A673 (cell line): Measurements from ENCODE around the gene RGL3. TPM values are rescaled to one million over a fixed set of nuclear protein-coding genes. Genes with fewer than 3 reads are reported as not detected.

ENCODE experiments used
- BruUV-seq: library from RNA; stranded (reverse); fragments of 400-500 nt; replicated peaks from 2 replicates; lab custom pipeline; 2021; lab: Mats Ljungman, UMichigan
- CTCF ChIA-PET: fragments of 300-600 bp; sonication (Branson Sonifier 250); formaldehyde crosslinking; loops from one replicate; lab custom pipeline; 2022; ENCODE audit warnings: antibody characterized with exemption; lab: Charles Lee
- POLR2A ChIA-PET: fragments of 300-600 bp; sonication (Branson Sonifier 250); formaldehyde crosslinking; loops from one replicate; lab custom pipeline; 2022; ENCODE audit warnings: antibody characterized with exemption; ENCODE audit not compliant: low non-redundant PET; lab: Charles Lee
- DNase-seq: peaks from one replicate; pipeline ENCODE4 v3.0.0-alpha.2; 2015; ENCODE audit warnings: low spot score
- H3K27ac ChIP-seq: fragments of 200-600 bp; sonication (generic); 2 replicates; pipeline ENCODE4 v1.5.1; 2016; ENCODE audit warnings: mixed run types, low read depth, mild to moderate bottlenecking, mixed read lengths, antibody characterized with exemption, low read length; ENCODE audit not compliant: poor library complexity, severe bottlenecking
- H3K27me3 ChIP-seq: fragments of 200-600 bp; sonication (generic); replicated peaks from 2 replicates; pipeline ENCODE4 v1.6.1; 2017; ENCODE audit warnings: mixed run types, low read depth, mild to moderate bottlenecking, mixed read lengths, antibody characterized with exemption, low read length; ENCODE audit not compliant: insufficient read depth, poor library complexity
- H3K36me3 ChIP-seq: fragments of 200-600 bp; sonication (generic); 2 replicates; pipeline ENCODE4 v1.6.1; 2016; ENCODE audit warnings: mixed run types, mild to moderate bottlenecking, mixed read lengths, antibody characterized with exemption, low read length; ENCODE audit not compliant: insufficient read depth, poor library complexity, severe bottlenecking
- H3K4me1 ChIP-seq: fragments of 200-600 bp; sonication (generic); 2 replicates; pipeline ENCODE4 v1.6.1; 2017; ENCODE audit warnings: mixed run types, mild to moderate bottlenecking, mixed read lengths, antibody characterized with exemption, low read length; ENCODE audit not compliant: insufficient read depth, poor library complexity, severe bottlenecking
- H3K4me3 ChIP-seq: fragments of 200-600 bp; sonication (generic); 2 replicates; pipeline ENCODE4 v1.5.1; 2016; ENCODE audit warnings: low read depth, mixed run types, mild to moderate bottlenecking, mixed read lengths, low read length; ENCODE audit not compliant: poor library complexity, severe bottlenecking
- H3K9me3 ChIP-seq: fragments of 200-600 bp; sonication (generic); 2 replicates; pipeline ENCODE4 v1.6.1; 2016; ENCODE audit warnings: mixed run types, low read depth, mild to moderate bottlenecking, mixed read lengths, antibody characterized with exemption, low read length; ENCODE audit not compliant: poor library complexity, severe bottlenecking
- EZH2 ChIP-seq: fragments of 200-600 bp; sonication (generic); IDR thresholded peaks from 2 replicates; pipeline ENCODE4 v1.6.1; 2017; ENCODE audit warnings: borderline replicate concordance, low read depth, mild to moderate bottlenecking, mixed read lengths, antibody characterized with exemption, low read length; ENCODE audit not compliant: poor library complexity, severe bottlenecking
- intact Hi-C: fragments of 100-400 bp; cut with micrococcal nuclease; formaldehyde crosslinking; loops from one replicate; pipeline ENCODE4 v1.10.0; 2022; ENCODE audit not compliant: unreplicated experiment
- total RNA-seq: library from RNA; stranded (reverse); gene quantifications from 2 replicates; pipeline ENCODE4 v1.2.3, GENCODE V29; 2021
- TF ChIP-seq, protein P1 (sequence below): fragments of 300-800, 200-600 bp; sonication (generic); conservative IDR thresholded peaks from 2 replicates; pipeline ENCODE4 v1.5.1; 2017; ENCODE audit warnings: low read depth, mild to moderate bottlenecking, antibody characterized with exemption, low read length, moderate library complexity, mixed read lengths

RGL3 gene
- total RNA-seq, 1 experiment from 2014 or later, result not detected

DNA sequence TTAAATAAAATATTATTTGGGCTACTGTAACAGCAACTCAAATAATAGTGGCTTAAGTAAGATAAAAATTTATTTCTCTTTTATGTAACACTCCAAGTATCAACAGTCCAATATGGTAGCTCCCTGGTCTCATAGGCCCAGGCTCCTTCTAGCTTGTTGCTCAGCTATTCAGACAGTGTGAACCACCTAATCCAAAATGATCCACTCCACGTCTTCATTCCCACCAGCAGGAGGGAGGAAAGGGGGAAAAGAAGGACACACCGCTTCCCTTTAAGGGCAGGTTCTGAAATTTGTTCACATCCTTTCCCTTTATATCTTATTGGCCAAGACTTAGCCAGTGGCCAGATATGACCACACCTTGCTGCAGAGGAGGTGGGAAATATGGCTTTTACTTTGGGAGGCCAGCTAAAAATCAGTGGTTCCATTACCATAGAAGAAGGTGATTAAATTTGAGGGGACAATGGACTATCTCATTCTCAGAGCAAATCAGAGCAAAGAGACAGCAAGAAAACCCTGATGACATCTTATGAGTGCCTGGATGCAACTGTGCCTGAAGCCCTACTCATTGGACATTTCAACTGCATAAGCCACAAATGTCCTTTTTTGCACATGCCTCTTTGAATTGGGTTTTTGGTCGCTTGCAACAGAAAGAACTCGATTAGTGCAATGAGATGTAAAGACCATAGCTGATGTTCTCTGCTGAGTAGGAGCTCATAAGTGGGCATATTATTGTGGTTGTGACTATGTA lies 28.0 kb downstream of the RGL3 start:
- H3K9me3 ChIP-seq, result no peaks in the 10 kb centered on the region
- H3K36me3 ChIP-seq, result no peaks in the 10 kb centered on the region
- POLR2A ChIA-PET, result no interaction called here
- H3K27me3 ChIP-seq, result no peaks in the 10 kb centered on the region
- intact Hi-C loops, result no loop called here
- no peak for DNase-seq
- TF ChIP-seq EZH2, result no peak
- TF ChIP-seq, protein P1, sequence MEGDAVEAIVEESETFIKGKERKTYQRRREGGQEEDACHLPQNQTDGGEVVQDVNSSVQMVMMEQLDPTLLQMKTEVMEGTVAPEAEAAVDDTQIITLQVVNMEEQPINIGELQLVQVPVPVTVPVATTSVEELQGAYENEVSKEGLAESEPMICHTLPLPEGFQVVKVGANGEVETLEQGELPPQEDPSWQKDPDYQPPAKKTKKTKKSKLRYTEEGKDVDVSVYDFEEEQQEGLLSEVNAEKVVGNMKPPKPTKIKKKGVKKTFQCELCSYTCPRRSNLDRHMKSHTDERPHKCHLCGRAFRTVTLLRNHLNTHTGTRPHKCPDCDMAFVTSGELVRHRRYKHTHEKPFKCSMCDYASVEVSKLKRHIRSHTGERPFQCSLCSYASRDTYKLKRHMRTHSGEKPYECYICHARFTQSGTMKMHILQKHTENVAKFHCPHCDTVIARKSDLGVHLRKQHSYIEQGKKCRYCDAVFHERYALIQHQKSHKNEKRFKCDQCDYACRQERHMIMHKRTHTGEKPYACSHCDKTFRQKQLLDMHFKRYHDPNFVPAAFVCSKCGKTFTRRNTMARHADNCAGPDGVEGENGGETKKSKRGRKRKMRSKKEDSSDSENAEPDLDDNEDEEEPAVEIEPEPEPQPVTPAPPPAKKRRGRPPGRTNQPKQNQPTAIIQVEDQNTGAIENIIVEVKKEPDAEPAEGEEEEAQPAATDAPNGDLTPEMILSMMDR, result no peak
- BruUV-seq, result no TSS peak
- no peak overlapping the region for H3K27ac ChIP-seq
- no peak overlapping the region for H3K4me3 ChIP-seq
- H3K4me1 ChIP-seq, result no peaks in the 10 kb centered on the region
- CTCF ChIA-PET, result no interaction called here

DNA sequence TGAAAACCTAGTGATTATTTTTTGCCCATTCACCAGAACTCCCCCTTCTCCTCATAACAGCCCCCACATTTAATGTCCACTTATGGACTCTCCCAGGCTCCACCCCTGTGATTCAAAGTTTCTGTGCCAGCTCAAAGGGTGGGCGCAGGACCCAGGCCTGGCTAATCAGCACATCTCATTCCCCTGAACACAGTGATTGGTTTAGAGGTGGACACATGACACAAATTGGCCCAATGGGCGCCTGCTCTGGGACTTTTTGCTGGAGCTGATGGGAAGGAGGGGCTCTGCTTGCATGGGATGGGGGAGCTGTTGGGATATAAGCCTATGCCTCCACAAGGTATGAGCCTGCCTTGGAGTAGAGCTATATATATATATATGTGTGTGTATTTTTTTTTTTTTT lies 28.8 kb downstream of the RGL3 start:
- H3K9me3 ChIP-seq, result no peaks in the 10 kb centered on the region
- H3K4me1 ChIP-seq, result no peaks in the 10 kb centered on the region
- no peak for DNase-seq
- no peaks in the 10 kb centered on the region for H3K36me3 ChIP-seq
- intact Hi-C loops, result no loop called here
- H3K27ac ChIP-seq, result no peak overlapping the region
- TF ChIP-seq, protein P1, result no peak
- TF ChIP-seq EZH2, result no peak
- no peaks in the 10 kb centered on the region for H3K27me3 ChIP-seq
- POLR2A ChIA-PET, result no interaction called here
- no TSS peak for BruUV-seq
- CTCF ChIA-PET, result no interaction called here
- H3K4me3 ChIP-seq, result no peak overlapping the region

DNA sequence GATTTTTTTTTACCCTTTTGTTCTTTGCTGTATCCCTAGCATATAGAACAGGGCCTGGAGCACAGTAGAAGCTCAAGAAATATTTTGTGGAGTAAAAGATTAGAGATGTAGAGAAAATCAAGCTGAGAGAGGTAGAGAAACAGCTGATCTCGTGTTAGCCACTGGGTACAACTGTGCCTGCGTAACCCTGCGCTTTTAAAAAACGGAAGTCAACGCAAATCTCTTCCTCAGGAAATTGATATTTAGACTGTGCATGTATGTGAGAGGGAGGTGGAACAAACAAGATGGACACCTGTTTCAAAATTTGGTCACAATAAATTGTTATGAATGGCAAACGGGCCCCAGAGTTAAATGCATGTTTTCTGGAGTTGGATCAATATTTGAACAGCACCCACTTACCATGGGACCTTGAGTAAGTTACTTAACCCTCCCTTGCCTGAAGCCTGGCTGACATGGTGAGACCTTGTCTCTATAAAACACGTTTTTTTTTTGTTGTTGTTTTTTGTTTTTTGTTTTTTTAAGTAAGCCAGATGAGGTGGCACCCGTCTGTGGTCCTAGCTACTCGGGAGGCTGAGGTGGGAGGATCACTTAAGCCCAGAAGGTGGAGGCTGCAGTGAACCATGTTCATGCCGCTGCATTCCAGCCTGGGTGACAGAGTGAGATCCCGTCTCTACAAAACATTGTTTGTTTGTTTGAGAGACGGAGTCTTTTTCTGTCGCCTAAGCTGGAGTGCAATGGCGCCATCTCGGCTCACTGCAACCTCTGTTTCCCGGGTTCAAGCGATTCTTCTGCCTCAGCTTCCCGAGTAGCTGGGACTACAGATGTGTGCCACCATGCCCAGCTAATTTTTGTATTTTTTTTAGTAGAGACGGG lies 31.7 kb downstream of the RGL3 start:
- intact Hi-C loops, result no loop called here
- no TSS peak for BruUV-seq
- POLR2A ChIA-PET, result no interaction called here
- Histone ChIP-seq H3K27ac (no peak overlapping the region), H3K4me1 (peaks cover 16% of the 10 kb centered on the region), H3K9me3 (no peaks in the 10 kb centered on the region), H3K4me3 (no peak overlapping the region), H3K36me3 (no peaks in the 10 kb centered on the region), H3K27me3 (no peaks in the 10 kb centered on the region)
- TF ChIP-seq, protein P1, result no peak
- TF ChIP-seq EZH2, result no peak
- no peak for DNase-seq
- CTCF ChIA-PET, result no interaction called here
